B cell (primary cell): Measurements from ENCODE around the gene RGL3. TPM values are rescaled to one million over a fixed set of nuclear protein-coding genes. Genes with fewer than 3 reads are reported as not detected.

Experiments
- ATAC-seq: fragments of 200-7000 bp; cut with Tn5 transposase; one replicate; pipeline ENCODE4 v1.10.0; 2021; ENCODE audit warnings: low read depth, mild to moderate bottlenecking, moderate number of reproducible peaks, moderate library complexity
- CTCF ChIA-PET: fragments of 350-600 bp; sonication (Branson Sonifier 250); formaldehyde crosslinking; loops from one replicate; lab custom pipeline; 2021; ENCODE audit warnings: antibody characterized with exemption, inconsistent platforms; lab: Charles Lee
- POLR2A ChIA-PET: fragments of 350-600 bp; sonication (Branson Sonifier 250); formaldehyde crosslinking; loops from one replicate; lab custom pipeline; 2021; ENCODE audit warnings: antibody characterized with exemption; lab: Charles Lee
- DNase-seq: peaks from one replicate; pipeline ENCODE4 v3.0.0; 2013
- H2AFZ ChIP-seq: 2 replicates; pipeline ENCODE4 v1.6.1; 2012; ENCODE audit warnings: mild to moderate bottlenecking, low read depth, low read length; ENCODE audit not compliant: insufficient read depth, poor library complexity, severe bottlenecking
- H3K27ac ChIP-seq, 2 donors: 1 replicate in 1 of 2; 2 replicates in 1 of 2; pipeline ENCODE4 v1.5.1; 2012 to 2013; ENCODE audit warnings: low read length in 2 of 2, mild to moderate bottlenecking in 2 of 2, moderate library complexity in 1 of 2
- H3K27me3 ChIP-seq, 4 experiments: fragments of 200-600 bp in 1 of 4; sonication (generic) in 1 of 4; replicated peaks in 1 of 4; 1 replicate in 2 of 4; 2 replicates in 2 of 4; pipeline versions ENCODE4 v1.6.1 to v1.7.0; 2013 to 2016; ENCODE audit warnings: low read length in 3 of 4, mild to moderate bottlenecking in 2 of 4, mixed read lengths in 1 of 4, moderate library complexity in 1 of 4; ENCODE audit not compliant: insufficient read depth in 4 of 4, control insufficient read depth in 3 of 4; ENCODE audit errors: control extremely low read depth in 1 of 4
- H3K36me3 ChIP-seq, 2 experiments: replicated peaks in 1 of 2; 1 replicate in 1 of 2; 2 replicates in 1 of 2; pipeline versions ENCODE4 v1.6.1 to v1.7.1; 2013; ENCODE audit warnings: low read length in 1 of 2; ENCODE audit not compliant: insufficient read depth in 2 of 2, control insufficient read depth in 1 of 2; ENCODE audit errors: control extremely low read depth in 1 of 2, extremely low read depth in 1 of 2
- H3K4me1 ChIP-seq, 2 donors: fragments of 200-600 bp in 1 of 2; sonication (generic) in 1 of 2; 1 replicate in 1 of 2; 2 replicates in 1 of 2; pipeline versions ENCODE4 v1.5.1 to v1.6.1; 2013 to 2017; ENCODE audit warnings: low read length in 2 of 2; ENCODE audit not compliant: control insufficient read depth in 2 of 2, insufficient read depth in 2 of 2
- H3K4me2 ChIP-seq: replicated peaks from 2 replicates; pipeline ENCODE3; 2012; ENCODE audit warnings: mild to moderate bottlenecking, low read depth, low read length; ENCODE audit not compliant: poor library complexity, severe bottlenecking
- H3K4me3 ChIP-seq, 5 experiments: fragments of 200-600 bp in 1 of 5; sonication (generic) in 1 of 5; 1 replicate in 3 of 5; 2 replicates in 2 of 5; pipeline versions ENCODE4 v1.5.1 to v1.7.0; 2011 to 2016; ENCODE audit warnings: low read length in 4 of 5, mild to moderate bottlenecking in 4 of 5, low read depth in 2 of 5, control low read depth in 1 of 5, moderate library complexity in 1 of 5; ENCODE audit not compliant: insufficient read depth in 1 of 5; ENCODE audit errors: control extremely low read depth in 1 of 5, extremely low read depth in 1 of 5
- H3K79me2 ChIP-seq: fragments of 200-600 bp; sonication (generic); one replicate; pipeline ENCODE4 v1.6.0; 2016; ENCODE audit warnings: low read length; ENCODE audit not compliant: control insufficient read depth, insufficient read depth
- H3K9ac ChIP-seq: fragments of 200-600 bp; sonication (generic); 2 replicates; pipeline ENCODE4 v1.6.1; 2017; ENCODE audit warnings: mild to moderate bottlenecking, low read length, moderate library complexity
- H3K9me3 ChIP-seq, 3 donors: one replicate each; pipeline versions ENCODE4 v1.6.1 to v1.7.1; 2013; ENCODE audit warnings: low read length in 2 of 3; ENCODE audit not compliant: control insufficient read depth in 2 of 3, insufficient read depth in 1 of 3; ENCODE audit errors: control extremely low read depth in 1 of 3
- H4K20me1 ChIP-seq: 2 replicates; pipeline ENCODE4 v1.6.0; 2012; ENCODE audit warnings: mild to moderate bottlenecking, low read length; ENCODE audit not compliant: insufficient read depth, control insufficient read depth, poor library complexity, severe bottlenecking
- H3K27ac Mint-ChIP-seq: one replicate; pipeline ENCODE4 v1.8.0; 2021; ENCODE audit warnings: mixed read lengths
- H3K27me3 Mint-ChIP-seq: one replicate; pipeline ENCODE4 v1.8.0; 2021; ENCODE audit warnings: mixed read lengths
- H3K4me1 Mint-ChIP-seq: one replicate; pipeline ENCODE4 v1.8.0; 2021; ENCODE audit warnings: mixed read lengths
- H3K4me3 Mint-ChIP-seq: one replicate; pipeline ENCODE4 v1.8.0; 2021; ENCODE audit warnings: mixed read lengths
- H3K9me3 Mint-ChIP-seq: one replicate; pipeline ENCODE4 v1.8.0; 2022; ENCODE audit warnings: mixed read lengths; ENCODE audit not compliant: insufficient read depth
- EZH2 ChIP-seq: IDR thresholded peaks from 2 replicates; pipeline ENCODE4 v1.6.1; 2012; ENCODE audit warnings: borderline replicate concordance, low read depth, mild to moderate bottlenecking, moderate library complexity, low read length; ENCODE audit not compliant: insufficient read depth, poor library complexity, severe bottlenecking
- WGBS: methylation state at CpG from one replicate; pipeline ENCODE4 v1.1.5; 2013; ENCODE audit warnings: missing lambda C conversion rate; ENCODE audit not compliant: insufficient coverage; 5-methylcytosine and 5-hydroxymethylcytosine counted together
- intact Hi-C: fragments of 100-400 bp; cut with micrococcal nuclease; formaldehyde crosslinking; loops from one replicate; pipeline ENCODE4 v1.10.0; 2022
- polyA plus RNA-seq: library from polyadenylated mRNA; depleted of rRNA; stranded (reverse); fragments of >200 nt; gene quantifications from 2 replicates; pipeline ENCODE4 v1.2.3, GENCODE V29; 2012
- total RNA-seq, 2 donors: library from RNA; stranded (reverse); fragments of 120-200 nt in 1 of 2; gene quantifications; 1 replicate in 1 of 2; 2 replicates in 1 of 2; pipeline versions ENCODE4 v1.2.3 to v1.2.4, GENCODE V29; 2013 to 2022
- TF ChIP-seq, protein P1 (sequence below): fragments of 200-600 bp; IDR thresholded peaks from one replicate; pipeline ENCODE4 v1.8.0; 2022; ENCODE audit warnings: antibody characterized with exemption, mild to moderate bottlenecking

The RGL3 gene
- total and polyA plus RNA-seq, 2 donors (not counting 1 experiment from before 2014, with no cell fraction given): 0.54 to 2.8 TPM

DNA sequence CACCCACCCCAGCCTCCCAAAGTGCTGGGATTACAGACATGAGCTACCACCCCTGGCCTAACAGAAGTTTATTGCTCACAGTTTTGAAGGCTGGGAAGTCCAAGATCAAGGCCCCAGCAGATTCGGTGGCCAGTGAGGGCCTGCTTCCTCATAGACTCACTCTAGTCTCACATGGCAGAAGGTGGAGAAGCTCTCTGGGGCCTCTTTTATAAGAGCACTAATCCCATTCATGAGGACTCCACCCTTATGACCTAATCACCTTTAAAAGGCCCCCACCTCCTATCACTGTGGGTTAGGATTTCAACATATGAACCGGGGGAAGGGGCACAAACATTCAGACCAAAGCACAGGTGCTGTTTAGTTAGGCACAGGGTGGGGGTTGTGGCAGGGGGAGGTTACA lies 51.6 kb downstream of the RGL3 start:
- Histone ChIP-seq H3K27ac (no peak overlapping the region), H4K20me1 (no peaks in the 10 kb centered on the region), H3K9ac (no peak overlapping the region), H3K79me2 (no peaks in the 10 kb centered on the region), H3K4me1 (no peaks in the 10 kb centered on the region), H3K36me3 (peaks cover 0 to 24% of the 10 kb centered on the region in 2 experiments), H3K9me3 (no peaks in the 10 kb centered on the region), H2AFZ (no peak overlapping the region), H3K27me3 (no peaks in the 10 kb centered on the region), H3K4me2 (no peak overlapping the region), H3K4me3 (no peak overlapping the region)
- Mint-ChIP-seq H3K4me1 (no peaks in the 10 kb centered on the region), H3K9me3 (no peaks in the 10 kb centered on the region), H3K27ac (no peak overlapping the region), H3K27me3 (no peaks in the 10 kb centered on the region), H3K4me3 (no peak overlapping the region)
- POLR2A ChIA-PET: no interaction called here
- ATAC-seq (no peak), DNase-seq (no peak)
- intact Hi-C loops: no loop called here
- WGBS: 83% methylated on average over 1 of the region's 2 CpGs
- TF ChIP-seq EZH2: no peak
- TF ChIP-seq, protein P1, sequence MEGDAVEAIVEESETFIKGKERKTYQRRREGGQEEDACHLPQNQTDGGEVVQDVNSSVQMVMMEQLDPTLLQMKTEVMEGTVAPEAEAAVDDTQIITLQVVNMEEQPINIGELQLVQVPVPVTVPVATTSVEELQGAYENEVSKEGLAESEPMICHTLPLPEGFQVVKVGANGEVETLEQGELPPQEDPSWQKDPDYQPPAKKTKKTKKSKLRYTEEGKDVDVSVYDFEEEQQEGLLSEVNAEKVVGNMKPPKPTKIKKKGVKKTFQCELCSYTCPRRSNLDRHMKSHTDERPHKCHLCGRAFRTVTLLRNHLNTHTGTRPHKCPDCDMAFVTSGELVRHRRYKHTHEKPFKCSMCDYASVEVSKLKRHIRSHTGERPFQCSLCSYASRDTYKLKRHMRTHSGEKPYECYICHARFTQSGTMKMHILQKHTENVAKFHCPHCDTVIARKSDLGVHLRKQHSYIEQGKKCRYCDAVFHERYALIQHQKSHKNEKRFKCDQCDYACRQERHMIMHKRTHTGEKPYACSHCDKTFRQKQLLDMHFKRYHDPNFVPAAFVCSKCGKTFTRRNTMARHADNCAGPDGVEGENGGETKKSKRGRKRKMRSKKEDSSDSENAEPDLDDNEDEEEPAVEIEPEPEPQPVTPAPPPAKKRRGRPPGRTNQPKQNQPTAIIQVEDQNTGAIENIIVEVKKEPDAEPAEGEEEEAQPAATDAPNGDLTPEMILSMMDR: no peak
- CTCF ChIA-PET: interaction anchor here (1.4 kb wide), 1 partner anchor 13 kb away, joined by 8 read pairs; no protein-coding TSS in a partner anchor

DNA sequence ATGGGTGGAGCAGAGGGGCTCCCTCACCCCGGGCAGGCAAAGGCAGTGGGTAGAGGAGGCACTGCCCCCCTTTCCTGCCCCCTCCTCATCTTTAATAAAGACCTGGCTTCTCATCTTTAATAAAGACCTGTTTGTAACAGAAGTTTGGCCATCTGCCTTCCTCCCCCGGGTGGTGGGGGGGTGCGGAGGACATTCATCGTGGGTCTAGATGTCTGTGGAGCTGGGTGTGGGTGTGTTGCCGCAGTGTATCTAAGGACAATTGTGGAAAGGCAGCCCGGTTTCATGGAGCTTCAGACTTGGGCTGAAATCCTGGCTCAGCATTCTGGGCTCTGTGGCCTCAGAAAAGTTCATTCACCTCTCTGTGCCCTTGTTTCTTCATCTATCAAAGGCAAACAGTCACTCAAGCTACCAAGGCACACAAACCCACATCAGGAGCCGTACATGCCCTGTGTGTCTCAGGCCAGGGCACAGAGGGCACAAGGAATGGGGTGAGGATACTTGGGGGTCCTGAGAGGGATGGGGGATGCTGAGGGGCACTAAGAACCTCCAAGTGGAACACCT lies 53.5 kb downstream of the RGL3 start:
- H3K27me3 Mint-ChIP-seq: no peaks in the 10 kb centered on the region
- no peaks in the 10 kb centered on the region for H4K20me1 ChIP-seq
- no peak overlapping the region for H3K4me2 ChIP-seq
- DNase-seq: no peak
- H3K4me1 Mint-ChIP-seq: no peaks in the 10 kb centered on the region
- 97% methylated on average over 5 of the region's 7 CpGs for WGBS
- no peak overlapping the region for H3K4me3 ChIP-seq
- intact Hi-C loops: no loop called here
- no peak for TF ChIP-seq EZH2
- TF ChIP-seq, protein P1: no peak
- no peaks in the 10 kb centered on the region for H3K4me1 ChIP-seq
- POLR2A ChIA-PET: no interaction called here
- no peaks in the 10 kb centered on the region for H3K79me2 ChIP-seq
- no peaks in the 10 kb centered on the region for H3K9me3 Mint-ChIP-seq
- no peak overlapping the region for H3K27ac ChIP-seq
- no peak overlapping the region for H3K4me3 Mint-ChIP-seq
- H3K27ac Mint-ChIP-seq: no peak overlapping the region
- CTCF ChIA-PET: interaction anchor here (0.5 kb wide), 1 partner anchor 130 kb away, joined by 3 read pairs; no protein-coding TSS in a partner anchor
- H3K9me3 ChIP-seq: no peaks in the 10 kb centered on the region
- peaks cover 0 to 24% of the 10 kb centered on the region in 2 experiments for H3K36me3 ChIP-seq
- H3K27me3 ChIP-seq: no peaks in the 10 kb centered on the region
- no peak overlapping the region for H3K9ac ChIP-seq
- ATAC-seq: no peak
- no peak overlapping the region for H2AFZ ChIP-seq
